GM12878 (cell line): ENCODE data around the gene CEP63. TPM values are rescaled to one million over a fixed set of nuclear protein-coding genes. Genes with fewer than 3 reads are reported as not detected.

Experiments
- ATAC-seq: fragments of 200-7000 bp; cut with Tn5 transposase; 3 replicates; pipeline ENCODE4 v1.9.1; 2020; ENCODE audit warnings: mild to moderate bottlenecking, moderate library complexity
- BruUV-seq: library from RNA; stranded (reverse); fragments of 400-500 nt; replicated peaks from 2 replicates; lab custom pipeline; 2021; lab: Mats Ljungman, UMichigan
- CTCF ChIA-PET: fragments of 300-600 bp; sonication (Branson Sonifier 250); formaldehyde crosslinking; extraction: SDS; loops from one replicate; lab custom pipeline; 2021; ENCODE audit warnings: inconsistent platforms; lab: Yijun Ruan, JAX
- POLR2A ChIA-PET: fragments of 350-600 bp; formaldehyde crosslinking; extraction: SDS; loops from one replicate; lab custom pipeline; 2021; ENCODE audit warnings: inconsistent platforms; lab: Charles Lee
- RAD21 ChIA-PET: fragments of 300-600 bp; sonication (Branson Sonifier 250); formaldehyde crosslinking; loops from one replicate; lab custom pipeline; 2023; ENCODE audit warnings: antibody characterized with exemption; ENCODE audit not compliant: unreplicated experiment; lab: Charles Lee
- SMC1A ChIA-PET: fragments of 300-600 bp; sonication (Branson Sonifier 250); formaldehyde crosslinking; loops from one replicate; lab custom pipeline; 2023; ENCODE audit not compliant: unreplicated experiment, uncharacterized antibody; lab: Charles Lee
- DNase-seq: peaks from one replicate; pipeline ENCODE4 v3.0.0-alpha.2; 2011; ENCODE audit warnings: low read depth, low spot score
- FAIRE-seq: peaks from 3 replicates; lab custom pipeline; 2011; peaks lifted over from hg19 to GRCh38; lab: Jason Lieb, UNC
- H2AFZ ChIP-seq: 2 replicates; pipeline ENCODE4 v1.6.0; 2011; ENCODE audit warnings: low read depth, low read length, control low read depth; ENCODE audit not compliant: control insufficient read depth
- H3K27ac ChIP-seq: 2 replicates; pipeline ENCODE4 v1.5.1; 2011; ENCODE audit warnings: control low read depth; ENCODE audit not compliant: control insufficient read depth, insufficient read depth
- H3K27me3 ChIP-seq, 2 experiments: replicated peaks in 1 of 2; 2 replicates each; pipeline versions ENCODE4 v1.6.0 to v1.6.1; 2011; ENCODE audit warnings: low read length in 1 of 2; ENCODE audit not compliant: control insufficient read depth in 2 of 2, insufficient read depth in 2 of 2
- H3K36me3 ChIP-seq, 2 experiments: 2 replicates each; pipeline ENCODE4 v1.5.1; 2011; ENCODE audit warnings: low read length in 1 of 2; ENCODE audit not compliant: control insufficient read depth in 2 of 2, insufficient read depth in 2 of 2
- H3K4me1 ChIP-seq: 2 replicates; pipeline ENCODE4 v1.6.1; 2011; ENCODE audit warnings: mild to moderate bottlenecking, low read length, moderate library complexity, mixed read lengths; ENCODE audit not compliant: control insufficient read depth, insufficient read depth
- H3K4me2 ChIP-seq: 2 replicates; pipeline ENCODE4 v1.6.0; 2011; ENCODE audit warnings: control low read depth; ENCODE audit not compliant: control insufficient read depth, insufficient read depth
- H3K4me3 ChIP-seq: fragments of 200-600 bp; sonication (generic); 2 replicates; pipeline ENCODE4 v1.5.1; 2016
- H3K79me2 ChIP-seq: 2 replicates; pipeline ENCODE4 v1.6.0; 2011; ENCODE audit warnings: low read length; ENCODE audit not compliant: control insufficient read depth, insufficient read depth
- H3K9ac ChIP-seq: 2 replicates; pipeline ENCODE4 v1.8.0; 2011; ENCODE audit warnings: low read length, control low read depth, mixed read lengths; ENCODE audit not compliant: control insufficient read depth, insufficient read depth
- H3K9me3 ChIP-seq: replicated peaks from 3 replicates; pipeline ENCODE4 v1.5.1; 2011; ENCODE audit warnings: mild to moderate bottlenecking, low read length; ENCODE audit not compliant: control insufficient read depth, insufficient read depth
- H4K20me1 ChIP-seq: 2 replicates; pipeline ENCODE4 v1.6.0; 2011; ENCODE audit not compliant: control insufficient read depth, insufficient read depth
- CREB1 ChIP-seq: IDR thresholded peaks from 2 replicates; pipeline ENCODE4 v1.6.1; 2012; ENCODE audit warnings: low read depth, mild to moderate bottlenecking, inconsistent platforms
- EGR1 ChIP-seq, 2 experiments: IDR thresholded peaks; 1 replicate in 1 of 2; 2 replicates in 1 of 2; pipeline ENCODE4 v1.6.1; 2011 to 2012; ENCODE audit warnings: low read depth in 2 of 2, low read length in 2 of 2, borderline replicate concordance in 1 of 2, mild to moderate bottlenecking in 1 of 2, moderate library complexity in 1 of 2
- ELK1 ChIP-seq: IDR thresholded peaks from 2 replicates; pipeline ENCODE4 v1.6.1; 2012; ENCODE audit warnings: low read depth, low read length, improper control_type of control experiment
- ESRRA ChIP-seq: IDR thresholded peaks from 2 replicates; pipeline ENCODE4 v1.6.1; 2012; ENCODE audit warnings: mild to moderate bottlenecking, low read length, improper control_type of control experiment
- ETV6 ChIP-seq, 2 experiments: fragments of 450-650 bp in 1 of 2; IDR thresholded peaks in 1 of 2; conservative IDR thresholded peaks in 1 of 2; 2 replicates each; pipeline ENCODE4 v1.6.1; 2014; ENCODE audit warnings: antibody characterized with exemption in 1 of 2, borderline replicate concordance in 1 of 2, low read depth in 1 of 2, mild to moderate bottlenecking in 1 of 2, moderate library complexity in 1 of 2
- IKZF2 ChIP-seq, 2 experiments: fragments of 450-650 bp; IDR thresholded peaks; 2 replicates each; pipeline ENCODE4 v1.6.1; 2017; ENCODE audit warnings: mild to moderate bottlenecking in 2 of 2, moderate library complexity in 2 of 2
- KDM1A ChIP-seq: fragments of 200-600 bp; sonication (generic); IDR thresholded peaks from 2 replicates; pipeline ENCODE4 v1.6.1; 2016; ENCODE audit warnings: borderline replicate concordance
- MXI1 ChIP-seq: fragments of 150-350 bp; IDR thresholded peaks from 2 replicates; pipeline ENCODE4 v1.6.1; 2011; ENCODE audit warnings: low read depth, mild to moderate bottlenecking, inconsistent platforms, low read length, improper control_type of control experiment
- NRF1 ChIP-seq: conservative IDR thresholded peaks from 2 replicates; pipeline ENCODE4 v1.6.1; 2011; ENCODE audit warnings: mild to moderate bottlenecking, low read depth, low read length, improper control_type of control experiment
- SMAD5 ChIP-seq: IDR thresholded peaks from 2 replicates; pipeline ENCODE4 v1.6.1; 2016; ENCODE audit warnings: antibody characterized with exemption, low read depth
- SREBF2 ChIP-seq: IDR thresholded peaks from 2 replicates; pipeline ENCODE4 v1.6.1; 2012; ENCODE audit warnings: mild to moderate bottlenecking, low read length
- TBL1XR1 ChIP-seq: IDR thresholded peaks from 2 replicates; pipeline ENCODE4 v1.6.1; 2012; ENCODE audit warnings: low read depth, low read length, improper control_type of control experiment
- ZNF592 ChIP-seq: fragments of 450-650 bp; IDR thresholded peaks from 2 replicates; pipeline ENCODE4 v1.6.1; 2017; ENCODE audit warnings: mild to moderate bottlenecking, moderate library complexity
- WGBS: methylation state at CpG from one replicate; pipeline ENCODE4 v1.1.6; 2016; ENCODE audit warnings: low lambda C conversion rate; ENCODE audit not compliant: insufficient replicate concordance, insufficient coverage; ENCODE audit errors: missing lambda C conversion rate; 5-methylcytosine and 5-hydroxymethylcytosine counted together
- in situ Hi-C: fragments of 300-500 bp; cut with MboI; formaldehyde crosslinking; loops from 9 replicates; pipeline ENCODE4 v1.14.3; 2018; ENCODE audit warnings: mixed read lengths
- intact Hi-C: fragments of 100-400 bp; cut with micrococcal nuclease; formaldehyde crosslinking; loops from one replicate; pipeline ENCODE4 v1.14.2; 2022; ENCODE audit not compliant: unreplicated experiment
- polyA plus RNA-seq, 11 experiments: library from polyadenylated mRNA; depleted of rRNA in 4 of 11; unstranded in 6 of 11; stranded (reverse) in 5 of 11; fragments of >200 nt; fragmentation: Nextera tagmentation in 4 of 11; fragmentation: Illumina TruSeq in 1 of 11; extraction: Ambion mirVana in 4 of 11; extraction: Trizol in 1 of 11; gene quantifications; 1 replicate in 1 of 11; 2 replicates in 10 of 11; pipeline versions ENCODE4 v1.2.1 to v1.2.3, GENCODE V29; 2011 to 2016; ENCODE audit warnings: inconsistent platforms in 2 of 11, missing spikeins in 2 of 11, low read depth in 1 of 11
- total RNA-seq, 4 experiments: library from RNA; depleted of rRNA in 3 of 4; stranded (reverse); fragments of >200 nt in 3 of 4; fragmentation: Illumina TruSeq in 1 of 4; extraction: Trizol in 1 of 4; gene quantifications; 2 replicates each; pipeline versions ENCODE4 v1.2.1 to v1.2.3, GENCODE V29; 2013 to 2021
- TF ChIP-seq, protein P1 (sequence below), 3 experiments: IDR thresholded peaks in 2 of 3; conservative IDR thresholded peaks in 1 of 3; 2 replicates each; pipeline ENCODE4 v1.5.1; 2011; ENCODE audit warnings: low read depth in 3 of 3, low read length in 3 of 3, mild to moderate bottlenecking in 3 of 3, control low read depth in 2 of 3, moderate library complexity in 2 of 3, inconsistent platforms in 1 of 3, mixed read lengths in 1 of 3; ENCODE audit not compliant: control insufficient read depth in 2 of 3, insufficient read depth in 1 of 3; ENCODE audit errors: extremely low read depth in 1 of 3
- TF ChIP-seq, protein P2 (sequence below): IDR thresholded peaks from 2 replicates; pipeline ENCODE4 v1.6.1; 2011; ENCODE audit warnings: low read depth, low read length, improper control_type of control experiment, borderline replicate concordance

Gene CEP63
- total and polyA plus RNA-seq, 10 of the 15 experiments (the other 5 are each of a cell fraction or from before 2014, with no cell fraction given): 14.0 to 36.9 (median 26.8) TPM

DNA sequence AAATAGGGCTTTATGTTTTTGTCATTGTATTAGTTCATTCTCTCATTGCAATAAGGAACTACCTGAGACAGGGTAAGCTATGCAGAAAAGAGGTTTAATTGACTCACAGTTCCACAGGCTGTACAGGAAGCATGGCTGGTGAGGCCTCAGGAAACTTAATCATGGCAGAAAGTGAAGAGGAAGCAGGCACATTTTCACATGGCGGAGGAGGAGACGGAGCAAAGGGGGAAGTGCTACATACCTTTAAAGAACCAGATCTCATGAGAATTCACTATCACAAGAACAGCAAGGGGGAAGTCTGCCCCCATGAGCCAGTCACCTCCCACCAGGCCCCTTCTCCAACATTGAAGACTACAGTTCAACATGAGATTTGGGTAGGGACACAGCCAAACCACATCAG lies 25.6 kb downstream of the CEP63 start (continued):
- TF ChIP-seq ESRRA: no peak

- H4K20me1 ChIP-seq: no peaks in the 10 kb centered on the region
- no peak overlapping the region for H3K4me2 ChIP-seq
- DNase-seq (no peak), FAIRE-seq (no peak), ATAC-seq (no peak)
- in situ Hi-C loops: no loop called here
- POLR2A ChIA-PET: no interaction called here
- SMC1A ChIA-PET: no interaction called here
- no TSS peak for BruUV-seq
- H3K4me3 ChIP-seq: no peak overlapping the region
- WGBS: 99% methylated on average over 3 of the region's 3 CpGs
- no peaks in the 10 kb centered on the region; a peak in 2 of 4 replicates for H3K36me3 ChIP-seq
- H3K9ac ChIP-seq: no peak overlapping the region
- intact Hi-C loops: no loop called here
- H3K4me1 ChIP-seq: no peaks in the 10 kb centered on the region
- RAD21 ChIA-PET: no interaction called here
- no peak overlapping the region for H2AFZ ChIP-seq
- CTCF ChIA-PET: no interaction called here
- no peaks in the 10 kb centered on the region; the same call in 1 of the 3 replicates for H3K9me3 ChIP-seq
- H3K27ac ChIP-seq: no peak overlapping the region
- no peaks in the 10 kb centered on the region for H3K27me3 ChIP-seq
- H3K79me2 ChIP-seq: no peaks in the 10 kb centered on the region
- TF ChIP-seq SREBF2 (no peak), SMAD5 (no peak), TBL1XR1 (no peak), MXI1 (no peak), KDM1A (no peak), IKZF2 (IDR thresholded peaks at IDR 0.05) (no peak), NRF1 (no peak), ELK1 (no peak), CREB1 (no peak), ZNF592 (no peak), ESRRA (no peak), ETV6 (conservative IDR thresholded peaks at IDR 0.05 in 1 of 2, IDR thresholded peaks at IDR 0.05 in 1 of 2; ENCODE audit: borderline replicate concordance in 1 of 2, low read depth in 1 of 2) (no peak), EGR1 (IDR thresholded peaks at IDR 0.05; ENCODE audit: borderline replicate concordance in 1 of 2, low read depth in 2 of 2, low read length in 2 of 2) (no peak)
- TF ChIP-seq, protein P1, sequence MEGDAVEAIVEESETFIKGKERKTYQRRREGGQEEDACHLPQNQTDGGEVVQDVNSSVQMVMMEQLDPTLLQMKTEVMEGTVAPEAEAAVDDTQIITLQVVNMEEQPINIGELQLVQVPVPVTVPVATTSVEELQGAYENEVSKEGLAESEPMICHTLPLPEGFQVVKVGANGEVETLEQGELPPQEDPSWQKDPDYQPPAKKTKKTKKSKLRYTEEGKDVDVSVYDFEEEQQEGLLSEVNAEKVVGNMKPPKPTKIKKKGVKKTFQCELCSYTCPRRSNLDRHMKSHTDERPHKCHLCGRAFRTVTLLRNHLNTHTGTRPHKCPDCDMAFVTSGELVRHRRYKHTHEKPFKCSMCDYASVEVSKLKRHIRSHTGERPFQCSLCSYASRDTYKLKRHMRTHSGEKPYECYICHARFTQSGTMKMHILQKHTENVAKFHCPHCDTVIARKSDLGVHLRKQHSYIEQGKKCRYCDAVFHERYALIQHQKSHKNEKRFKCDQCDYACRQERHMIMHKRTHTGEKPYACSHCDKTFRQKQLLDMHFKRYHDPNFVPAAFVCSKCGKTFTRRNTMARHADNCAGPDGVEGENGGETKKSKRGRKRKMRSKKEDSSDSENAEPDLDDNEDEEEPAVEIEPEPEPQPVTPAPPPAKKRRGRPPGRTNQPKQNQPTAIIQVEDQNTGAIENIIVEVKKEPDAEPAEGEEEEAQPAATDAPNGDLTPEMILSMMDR (IDR thresholded peaks at IDR 0.05 in 2 of 3, conservative IDR thresholded peaks at IDR 0.05 in 1 of 3; ENCODE audit: control insufficient read depth in 2 of 3, extremely low read depth in 1 of 3, insufficient read depth in 1 of 3, low read depth in 3 of 3, low read length in 3 of 3): no peak
- TF ChIP-seq, protein P2, sequence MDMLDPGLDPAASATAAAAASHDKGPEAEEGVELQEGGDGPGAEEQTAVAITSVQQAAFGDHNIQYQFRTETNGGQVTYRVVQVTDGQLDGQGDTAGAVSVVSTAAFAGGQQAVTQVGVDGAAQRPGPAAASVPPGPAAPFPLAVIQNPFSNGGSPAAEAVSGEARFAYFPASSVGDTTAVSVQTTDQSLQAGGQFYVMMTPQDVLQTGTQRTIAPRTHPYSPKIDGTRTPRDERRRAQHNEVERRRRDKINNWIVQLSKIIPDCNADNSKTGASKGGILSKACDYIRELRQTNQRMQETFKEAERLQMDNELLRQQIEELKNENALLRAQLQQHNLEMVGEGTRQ: no peak
These were observed 31.0 kb downstream of the CEP63 start for GRCh38 chr3:134516905-134517304.
